Endodermal cell (in vitro differentiated cells): Measurements from ENCODE around the gene PHF23. TPM values are rescaled to one million over a fixed set of nuclear protein-coding genes. Genes with fewer than 3 reads are reported as not detected.

ENCODE experiments used
- DNase-seq: peaks from one replicate; pipeline ENCODE4 v3.0.0-alpha.2; 2017
- H3K27ac ChIP-seq: 2 replicates; pipeline ENCODE4 v1.5.1; 2013; ENCODE audit warnings: mild to moderate bottlenecking, low read depth, low read length, moderate library complexity
- H3K27me3 ChIP-seq: 2 replicates; pipeline ENCODE4 v1.6.1; 2013; ENCODE audit warnings: mild to moderate bottlenecking, low read length, moderate library complexity; ENCODE audit not compliant: insufficient read depth, control insufficient read depth, poor library complexity, severe bottlenecking
- H3K36me3 ChIP-seq: 2 replicates; pipeline ENCODE4 v1.7.0; 2013; ENCODE audit warnings: mild to moderate bottlenecking, low read length, moderate library complexity; ENCODE audit not compliant: control insufficient read depth, insufficient read depth
- H3K4me1 ChIP-seq: one replicate; pipeline ENCODE4 v1.7.0; 2013; ENCODE audit warnings: low read length; ENCODE audit not compliant: control insufficient read depth, insufficient read depth
- H3K4me3 ChIP-seq: 2 replicates; pipeline ENCODE4 v1.5.1; 2013; ENCODE audit warnings: mild to moderate bottlenecking, low read length, moderate library complexity
- H3K9ac ChIP-seq: 2 replicates; pipeline ENCODE4 v1.6.1; 2013; ENCODE audit warnings: mild to moderate bottlenecking, low read length, moderate library complexity; ENCODE audit not compliant: poor library complexity, severe bottlenecking; ENCODE audit errors: extremely low read depth
- H3K9me3 ChIP-seq: 2 replicates; pipeline ENCODE4 v1.6.1; 2013; ENCODE audit warnings: mild to moderate bottlenecking, low read length, moderate library complexity; ENCODE audit not compliant: control insufficient read depth
- H3K27ac Mint-ChIP-seq: 2 replicates; pipeline ENCODE4 v1.8.0; 2020; ENCODE audit warnings: mixed read lengths
- H3K27me3 Mint-ChIP-seq: 2 replicates; pipeline ENCODE4 v1.8.0; 2021; ENCODE audit warnings: mild to moderate bottlenecking, mixed read lengths; ENCODE audit not compliant: insufficient read depth
- H3K36me3 Mint-ChIP-seq: 2 replicates; pipeline ENCODE4 v1.8.0; 2020; ENCODE audit warnings: low read depth, mixed read lengths
- H3K4me1 Mint-ChIP-seq: 2 replicates; pipeline ENCODE4 v1.8.0; 2020; ENCODE audit warnings: mixed read lengths
- H3K4me3 Mint-ChIP-seq: 2 replicates; pipeline ENCODE4 v1.8.0; 2020; ENCODE audit warnings: mild to moderate bottlenecking, moderate library complexity, mixed read lengths
- H3K9me3 Mint-ChIP-seq: 2 replicates; pipeline ENCODE4 v1.8.0; 2020; ENCODE audit warnings: mild to moderate bottlenecking, mixed read lengths
- CTCF ChIP-seq: fragments of 200-600 bp; sonication (generic); conservative IDR thresholded peaks from 2 replicates; pipeline ENCODE4 v1.5.0; 2021; ENCODE audit warnings: antibody characterized with exemption, mild to moderate bottlenecking
- WGBS, 2 experiments: methylation state at CpG; one replicate each; pipeline versions ENCODE4 v1.1.5 to v1.1.7; 2013; ENCODE audit warnings: missing lambda C conversion rate in 2 of 2, mixed read lengths in 1 of 2; ENCODE audit not compliant: insufficient coverage in 1 of 2, insufficient read length in 1 of 2; 5-methylcytosine and 5-hydroxymethylcytosine counted together
- total RNA-seq, 2 donors: library from RNA; stranded (reverse); fragmentation: NEBNext Ultra II Directional in 1 of 2; extraction: Animal tissue kit (Norgen Biotek cat#: 25700) in 1 of 2; gene quantifications; 2 replicates in 1 of 2; 3 replicates in 1 of 2; pipeline ENCODE4 v1.2.1, GENCODE V29; 2021

The PHF23 gene
- total RNA-seq, 2 donors from 2014 or later = 67.3 to 71.6 TPM

- peaks cover 5% of the 10 kb centered on the region for H3K4me1 ChIP-seq
- H3K36me3 Mint-ChIP-seq = peaks cover 48% of the 10 kb centered on the region
- H3K4me3 Mint-ChIP-seq = peak overlapping the region; percentile 100
Observed at GRCh38 chr17:7236808-7237207, 2.4 kb downstream of the PHF23 start.

GRCh38 chr17:7235693-7236665, 3.3 kb downstream of the PHF23 start:
- Mint-ChIP-seq H3K9me3 (no peaks in the 10 kb centered on the region), H3K4me3 (peak overlapping the region; percentile 100), H3K27ac (peak overlapping the region; percentile 94), H3K4me1 (peaks cover 46% of the 10 kb centered on the region), H3K36me3 (peaks cover 45% of the 10 kb centered on the region), H3K27me3 (no peaks in the 10 kb centered on the region)
- DNase-seq = no peak
- Histone ChIP-seq H3K27ac (no peak overlapping the region), H3K4me3 (peak overlapping the region; percentile 99), H3K36me3 (peaks cover 39% of the 10 kb centered on the region), H3K9ac (peak overlapping the region; percentile 20), H3K9me3 (no peaks in the 10 kb centered on the region), H3K27me3 (no peaks in the 10 kb centered on the region), H3K4me1 (peaks cover 5% of the 10 kb centered on the region)
- WGBS, 2 experiments = 89 to 92% methylated on average over 15 to 22 of the region's 22 CpGs
- no peak for TF ChIP-seq CTCF

More at GRCh38 chr17:7236808-7237207, 2.4 kb downstream of the PHF23 start:
- no peaks in the 10 kb centered on the region for H3K27me3 Mint-ChIP-seq
- H3K27me3 ChIP-seq = no peaks in the 10 kb centered on the region
- no peak overlapping the region for H3K27ac ChIP-seq
- no peaks in the 10 kb centered on the region for H3K9me3 ChIP-seq
- H3K36me3 ChIP-seq = peaks cover 39% of the 10 kb centered on the region
- peak overlapping the region; percentile 75 for H3K27ac Mint-ChIP-seq
- peaks cover 50% of the 10 kb centered on the region for H3K4me1 Mint-ChIP-seq
- TF ChIP-seq CTCF = no peak
- 91 to 95% methylated on average over 4 to 6 of the region's 6 CpGs for WGBS, 2 experiments
- no peak overlapping the region for H3K9ac ChIP-seq
- no peak for DNase-seq
- no peaks in the 10 kb centered on the region for H3K9me3 Mint-ChIP-seq
- peak overlapping the region; percentile 77 for H3K4me3 ChIP-seq

GRCh38 chr17:7234083-7234951, 4.9 kb downstream of the PHF23 start, which contains the start of gene DVL2:
Gene DVL2 (minus strand): TSS chr17:7234517. CDS start chr17:7234262, 255 bp downstream.
- Mint-ChIP-seq H3K4me1 (peaks cover 35% of the 10 kb centered on the region), H3K27ac (peak within 1 kb of the TSS; percentile 94), H3K27me3 (no peaks in the 10 kb centered on the region), H3K9me3 (no peaks in the 10 kb centered on the region), H3K4me3 (peak within 1 kb of the TSS; percentile 88), H3K36me3 (peaks cover 53% of the 10 kb centered on the region)
- Histone ChIP-seq H3K27me3 (no peaks in the 10 kb centered on the region), H3K27ac (peak within 1 kb of the TSS; percentile 81), H3K4me3 (peak within 1 kb of the TSS; percentile 99), H3K9me3 (no peaks in the 10 kb centered on the region), H3K36me3 (peaks cover 47% of the 10 kb centered on the region), H3K9ac (peak within 1 kb of the TSS; percentile 88), H3K4me1 (peaks cover 5% of the 10 kb centered on the region)
- WGBS, 2 experiments = 2 to 6% methylated on average over 17 to 72 of the region's 72 CpGs
- TF ChIP-seq CTCF = no peak
- DNase-seq = peak; percentile 99
